Retinal pigment epithelial cell (primary cell): ENCODE data around the gene CROCC2.

ENCODE experiments used
- DNase-seq: peaks from one replicate; pipeline ENCODE4 v3.0.0-alpha.2; 2010; ENCODE audit warnings: low read depth
- H3K4me3 ChIP-seq: 2 replicates; pipeline ENCODE4 v1.5.1; 2011; ENCODE audit warnings: mild to moderate bottlenecking, low read length, control low read depth, moderate library complexity
- CTCF ChIP-seq: conservative IDR thresholded peaks from 2 replicates; pipeline ENCODE4 v1.5.1; 2011; ENCODE audit warnings: low read depth, low read length, control low read depth, inconsistent platforms

CROCC2 gene

DNA sequence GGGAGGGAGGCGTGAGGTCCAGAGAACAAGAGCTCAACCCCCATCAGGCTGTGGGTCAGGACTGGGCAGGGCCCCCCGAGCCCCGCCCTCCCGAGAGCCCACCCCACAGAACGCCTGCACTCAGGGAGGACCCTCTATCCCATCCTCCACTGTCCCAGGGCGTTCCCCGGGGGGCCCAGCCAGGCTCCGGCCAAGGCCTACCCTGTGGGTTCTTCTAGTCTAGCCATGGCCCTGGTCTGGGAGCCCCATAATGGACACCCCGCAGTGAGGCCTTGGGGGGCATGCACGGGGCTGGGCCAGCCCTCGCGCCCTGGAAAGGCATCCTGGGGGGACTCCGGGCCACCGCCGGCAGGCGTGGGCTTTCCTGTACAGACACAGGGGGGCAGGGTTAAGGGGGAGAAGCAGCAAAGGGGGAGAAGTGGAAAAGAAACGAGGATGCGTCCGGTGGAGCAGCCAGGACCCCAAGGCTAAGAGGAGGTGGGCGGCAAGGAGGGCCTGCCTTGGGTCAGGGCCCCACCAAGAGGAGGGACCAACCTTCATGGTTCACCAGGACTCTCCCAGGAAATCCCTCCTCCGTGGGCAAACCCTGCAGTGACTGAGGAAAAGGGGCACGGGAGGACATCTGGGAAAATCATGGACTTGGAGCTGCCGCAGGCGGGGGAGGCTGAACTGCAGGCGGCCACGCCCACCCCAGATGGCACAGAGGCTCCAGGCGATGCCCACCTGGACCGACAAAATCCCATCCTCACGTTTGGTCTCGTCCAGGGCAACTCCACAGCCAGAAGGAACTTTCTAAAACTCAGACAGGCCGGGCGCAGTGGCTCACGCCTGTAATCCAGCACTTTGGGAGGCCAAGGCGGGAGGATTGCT is 2.7 kb upstream of the CROCC2 start:
- no peak overlapping the region for H3K4me3 ChIP-seq
- TF ChIP-seq CTCF, result no peak
- DNase-seq, result no peak

DNA sequence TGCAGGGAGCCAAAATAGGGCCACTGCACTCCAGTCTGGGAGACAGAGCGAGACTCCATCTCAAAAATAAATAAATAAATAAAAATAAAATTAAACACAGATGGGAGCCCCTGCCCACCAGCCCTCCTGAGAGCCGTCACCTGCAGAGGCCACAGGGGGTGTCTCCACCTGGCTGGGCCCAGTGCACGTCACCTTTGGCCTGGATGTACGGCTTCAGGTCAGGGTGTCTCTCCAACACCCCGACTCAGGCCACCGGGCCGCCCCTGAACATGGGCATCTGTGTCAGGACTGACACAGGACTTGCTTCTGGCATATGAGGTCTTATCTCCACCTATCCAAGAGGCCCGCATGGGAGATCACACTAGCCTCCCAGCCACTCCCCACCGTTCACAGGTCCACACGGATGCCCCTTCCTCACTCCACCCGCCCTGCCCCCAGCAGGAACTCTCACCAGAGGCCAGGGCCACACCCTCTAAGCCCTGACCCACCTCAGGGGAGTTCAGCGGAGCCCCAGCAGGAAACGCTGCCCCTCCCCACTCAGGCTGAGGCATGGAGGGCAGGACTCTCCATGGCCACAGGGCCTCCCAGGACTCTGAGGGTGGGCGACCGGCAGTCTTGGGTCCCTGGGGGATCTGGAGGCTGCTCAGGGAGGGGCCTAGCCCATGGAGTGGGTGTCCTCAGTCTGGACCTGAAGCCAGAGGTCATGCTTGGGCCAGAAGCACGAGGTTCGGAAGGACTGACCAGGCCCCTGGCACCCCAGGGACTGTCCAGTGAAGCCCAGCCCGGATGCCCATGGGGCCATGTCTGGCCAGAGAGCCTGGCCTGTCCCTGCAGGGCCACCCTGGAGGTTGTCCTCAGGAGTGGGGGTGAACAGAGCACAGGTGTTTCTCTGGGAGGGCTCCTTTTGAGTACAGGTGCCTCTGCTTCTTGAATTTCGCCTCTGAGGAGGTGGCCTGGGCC is 1.6 kb upstream of the CROCC2 start:
- no peak for TF ChIP-seq CTCF

GRCh38 chr2:240905176-240905781 is 857 bp upstream of the CROCC2 start:
- no peak overlapping the region for H3K4me3 ChIP-seq
- DNase-seq, result peak; percentile 18
- TF ChIP-seq CTCF, result no peak

More for the DNA sequence above, 1.6 kb upstream of the CROCC2 start:
- no peak for DNase-seq
- H3K4me3 ChIP-seq, result no peak overlapping the region

- no peak for TF ChIP-seq CTCF
- DNase-seq, result no peak
- no peak overlapping the region for H3K4me3 ChIP-seq
Observed at GRCh38 chr2:240906911-240907590, 915 bp downstream of the CROCC2 start.

DNA sequence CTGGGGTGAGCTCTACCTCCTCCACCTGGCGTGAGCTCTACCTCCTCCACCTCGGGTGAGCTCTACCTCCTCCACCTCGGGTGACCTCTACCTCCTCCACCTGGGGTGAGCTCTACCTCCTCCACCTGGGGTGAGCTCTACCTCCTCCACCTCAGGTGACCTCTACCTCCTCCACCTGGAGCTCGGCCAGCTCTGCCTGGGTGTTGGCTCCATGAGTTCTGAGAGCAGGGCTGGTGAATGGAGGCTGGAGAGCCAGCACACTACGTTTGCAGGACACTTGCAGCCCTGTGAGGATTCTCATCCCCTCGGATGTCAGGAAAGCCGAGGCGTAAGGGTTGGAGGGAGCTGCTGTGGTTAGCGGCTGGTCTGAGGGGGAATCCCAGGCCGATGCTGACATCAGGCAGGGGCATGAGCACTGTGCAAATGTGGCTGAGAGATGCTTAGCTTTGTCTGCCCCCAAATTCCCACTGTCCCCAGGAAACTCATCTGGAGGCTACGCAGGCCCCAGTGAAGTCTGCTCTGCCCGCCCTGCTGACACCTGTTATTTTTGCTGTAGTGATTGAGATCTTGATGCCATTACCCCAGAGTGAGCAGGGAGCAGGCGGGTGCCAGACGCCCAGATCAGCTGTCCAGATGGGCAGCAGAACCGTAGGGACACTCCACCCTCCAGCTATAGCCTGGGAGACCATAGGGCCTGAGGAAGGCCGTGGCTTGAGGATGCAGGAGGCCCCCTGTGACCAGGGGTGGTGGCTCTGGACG is 3.3 kb downstream of the CROCC2 start:
- no peak for TF ChIP-seq CTCF
- DNase-seq, result no peak
- H3K4me3 ChIP-seq, result no peak overlapping the region

GRCh38 chr2:240911641-240912265 is 5.6 kb downstream of the CROCC2 start:
- TF ChIP-seq CTCF, result no peak
- no peak overlapping the region for H3K4me3 ChIP-seq
- DNase-seq, result no peak
